GM13977 (cell line): ENCODE results near the gene TMCO5A.

Experiments used
- DNase-seq: peaks from one replicate; pipeline ENCODE4 v3.0.0; 2012; ENCODE audit warnings: low spot score
- CTCF ChIP-seq: IDR thresholded peaks from 2 replicates; pipeline ENCODE4 v1.5.1; 2012; ENCODE audit warnings: mild to moderate bottlenecking, control low read depth; ENCODE audit not compliant: insufficient read depth; ENCODE audit errors: extremely low read depth, missing control alignments
- in situ Hi-C: fragments of 300-500 bp; cut with MboI; formaldehyde crosslinking; loops from one replicate; pipeline ENCODE4 v1.12.0; 2022; ENCODE audit warnings: low sequenced_read_pairs, low pct_unique_long_range_greater_than_20kb, mixed read lengths, inconsistent platforms; ENCODE audit not compliant: unreplicated experiment

The TMCO5A gene

DNA sequence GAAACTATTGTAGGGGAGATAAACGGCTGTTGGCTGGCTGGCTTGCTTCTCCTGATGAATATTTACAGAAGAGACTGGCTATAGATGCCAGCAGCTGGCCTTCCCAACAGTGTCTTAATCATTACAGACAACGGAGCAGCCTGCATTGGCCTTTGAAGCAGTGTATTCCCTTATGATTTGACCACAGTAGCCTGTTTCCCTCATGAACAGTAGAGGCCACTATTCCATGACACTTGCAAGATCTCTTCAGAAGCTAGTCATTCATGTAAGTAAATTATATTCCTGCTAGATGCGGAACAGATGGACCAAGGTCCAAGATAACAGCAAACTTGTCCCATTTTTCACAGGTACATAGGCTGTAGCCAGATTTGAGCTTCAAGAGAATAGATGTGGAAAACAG lies 47.3 kb downstream of the TMCO5A start:
- no peak for DNase-seq
- in situ Hi-C loops = no loop called here
- TF ChIP-seq CTCF = peak; percentile 14

DNA sequence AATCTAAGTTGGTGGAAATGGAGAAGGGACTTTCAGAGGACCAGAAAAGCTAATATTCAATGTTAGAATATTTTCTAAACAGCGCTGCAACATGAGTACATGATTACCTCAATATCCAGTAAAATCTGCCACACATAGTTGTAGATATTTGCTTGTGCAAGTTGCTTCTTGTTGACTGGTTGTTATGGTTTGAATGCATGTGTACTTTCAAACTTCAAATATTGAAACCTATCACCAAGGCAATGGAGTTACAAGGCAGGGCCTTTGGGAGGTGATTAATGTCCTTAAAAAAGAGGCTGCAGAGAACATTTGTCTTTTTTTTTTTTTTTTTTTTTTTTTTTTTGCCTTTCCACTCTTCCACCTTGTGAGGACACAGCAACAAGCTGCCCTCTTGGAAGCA lies 49.9 kb downstream of the TMCO5A start:
- in situ Hi-C loops = no loop called here
- TF ChIP-seq CTCF = no peak

GRCh38 chr15:37995461-37996347 lies 61.3 kb downstream of the TMCO5A start:
- in situ Hi-C loops = loop anchor here (10.0 kb wide), 1 partner anchor 389 kb away; no protein-coding TSS in a partner anchor
- DNase-seq = peak; percentile 25
- TF ChIP-seq CTCF = peak; percentile 57

More for the DNA sequence above, 49.9 kb downstream of the TMCO5A start:
- no peak for DNase-seq
